GM12892 (cell line): ENCODE data around the gene TRIM54.

Source experiments
- POLR2A ChIP-seq: IDR thresholded peaks from 2 replicates; pipeline ENCODE4 v1.6.1; 2011; ENCODE audit warnings: low read depth, low read length, control low read depth
- POLR2AphosphoS5 ChIP-seq: IDR thresholded peaks from 2 replicates; pipeline ENCODE4 v1.6.1; 2011; ENCODE audit warnings: low read depth, low read length, control low read depth
- TAF1 ChIP-seq: IDR thresholded peaks from 2 replicates; pipeline ENCODE4 v1.6.1; 2011; ENCODE audit warnings: low read depth, mild to moderate bottlenecking, control low read depth, low read length, borderline replicate concordance

GRCh38 chr2:27324720-27325119, 42.5 kb downstream of the TRIM54 start:
- TF ChIP-seq POLR2A = no peak
- TF ChIP-seq POLR2AphosphoS5 = no peak
- no peak for TF ChIP-seq TAF1
